ENCODE measurements around the gene INAFM1. TPM values are rescaled to one million over a fixed set of nuclear protein-coding genes. Genes with fewer than 3 reads are reported as not detected.
"Not testable (repeated sequence)": the region's sequence is repeated elsewhere in the genome, so short reads cannot be mapped to it uniquely, and the experiment has no call there.

The INAFM1 gene
- total RNA-seq, 1 donor from 2014 or later, result 65.0 TPM

- peak overlapping the region; percentile 96 for H3K4me3 Mint-ChIP-seq (ENCODE audit: unreplicated experiment)
- TF ChIP-seq, protein P1, sequence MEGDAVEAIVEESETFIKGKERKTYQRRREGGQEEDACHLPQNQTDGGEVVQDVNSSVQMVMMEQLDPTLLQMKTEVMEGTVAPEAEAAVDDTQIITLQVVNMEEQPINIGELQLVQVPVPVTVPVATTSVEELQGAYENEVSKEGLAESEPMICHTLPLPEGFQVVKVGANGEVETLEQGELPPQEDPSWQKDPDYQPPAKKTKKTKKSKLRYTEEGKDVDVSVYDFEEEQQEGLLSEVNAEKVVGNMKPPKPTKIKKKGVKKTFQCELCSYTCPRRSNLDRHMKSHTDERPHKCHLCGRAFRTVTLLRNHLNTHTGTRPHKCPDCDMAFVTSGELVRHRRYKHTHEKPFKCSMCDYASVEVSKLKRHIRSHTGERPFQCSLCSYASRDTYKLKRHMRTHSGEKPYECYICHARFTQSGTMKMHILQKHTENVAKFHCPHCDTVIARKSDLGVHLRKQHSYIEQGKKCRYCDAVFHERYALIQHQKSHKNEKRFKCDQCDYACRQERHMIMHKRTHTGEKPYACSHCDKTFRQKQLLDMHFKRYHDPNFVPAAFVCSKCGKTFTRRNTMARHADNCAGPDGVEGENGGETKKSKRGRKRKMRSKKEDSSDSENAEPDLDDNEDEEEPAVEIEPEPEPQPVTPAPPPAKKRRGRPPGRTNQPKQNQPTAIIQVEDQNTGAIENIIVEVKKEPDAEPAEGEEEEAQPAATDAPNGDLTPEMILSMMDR (IDR thresholded peaks at IDR 0.05; ENCODE audit: partially characterized antibody, unreplicated experiment), result no peak
- peak overlapping the region; percentile 99 for H3K27ac Mint-ChIP-seq (ENCODE audit: unreplicated experiment)
- H3K27me3 Mint-ChIP-seq (ENCODE audit: unreplicated experiment), result peaks cover 20% of the 10 kb centered on the region
- H3K4me1 Mint-ChIP-seq (ENCODE audit: low read depth, unreplicated experiment), result peaks cover 21% of the 10 kb centered on the region
- H3K36me3 Mint-ChIP-seq (ENCODE audit: unreplicated experiment), result no peaks in the 10 kb centered on the region
- peak; percentile 68 for DNase-seq
- peaks cover 13% of the 10 kb centered on the region for H3K9me3 Mint-ChIP-seq (ENCODE audit: unreplicated experiment)
Observed at GRCh38 chr19:47274891-47275761, 441 bp downstream of the INAFM1 start.

DNA sequence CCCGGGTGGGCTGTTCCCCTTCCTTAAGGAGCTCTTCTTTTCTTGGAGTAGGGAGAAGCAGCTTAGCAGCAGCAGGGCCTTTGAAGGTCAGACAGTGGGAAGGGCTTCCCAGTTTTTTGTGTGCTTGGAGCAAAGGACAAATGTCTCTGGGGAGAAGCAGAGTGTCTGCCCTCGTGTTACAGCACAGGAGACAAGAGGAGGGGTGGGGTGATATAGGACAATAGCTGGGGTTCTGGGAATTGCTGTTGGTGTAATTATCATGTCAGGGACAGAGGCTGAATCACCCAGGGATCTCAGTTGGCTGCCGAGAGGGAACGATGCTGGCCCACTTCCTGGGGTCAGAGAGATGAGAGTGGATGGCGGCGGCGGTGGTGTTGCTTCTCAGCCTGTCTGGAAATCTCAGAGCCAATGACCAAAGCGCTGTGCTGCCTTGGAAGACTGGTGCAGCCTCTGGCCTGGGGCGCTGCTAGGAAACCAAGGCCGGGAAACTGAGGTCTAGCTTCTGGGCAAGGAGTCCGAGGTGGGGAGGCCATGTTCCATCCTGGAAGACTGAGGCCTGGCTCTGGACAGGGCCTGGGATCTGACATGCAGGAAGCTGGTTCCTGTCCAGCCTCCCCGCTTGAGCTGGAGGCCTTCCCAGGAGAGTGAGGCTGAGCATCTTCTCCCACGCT lies 1.2 kb downstream of the INAFM1 start:
- peak overlapping the region; percentile 99 for H3K27ac Mint-ChIP-seq (ENCODE audit: unreplicated experiment)
- DNase-seq, result peak; percentile 52

GRCh38 chr19:47276513-47276912 lies 1.8 kb downstream of the INAFM1 start:
- Mint-ChIP-seq H3K4me1 (ENCODE audit: low read depth, unreplicated experiment) (peaks cover 16% of the 10 kb centered on the region), H3K9me3 (ENCODE audit: unreplicated experiment) (peaks cover 13% of the 10 kb centered on the region), H3K27ac (ENCODE audit: unreplicated experiment) (peak overlapping the region; percentile 99), H3K4me3 (ENCODE audit: unreplicated experiment) (peak overlapping the region; percentile 96), H3K27me3 (ENCODE audit: unreplicated experiment) (peaks cover 19% of the 10 kb centered on the region)
- DNase-seq; H3K36me3 Mint-ChIP-seq (ENCODE audit: unreplicated experiment): not testable (repeated sequence)

More for the DNA sequence above, 1.2 kb downstream of the INAFM1 start:
- H3K4me1 Mint-ChIP-seq (ENCODE audit: low read depth, unreplicated experiment), result peaks cover 16% of the 10 kb centered on the region
- TF ChIP-seq, protein P1 (IDR thresholded peaks at IDR 0.05; ENCODE audit: partially characterized antibody, unreplicated experiment), result no peak
- H3K4me3 Mint-ChIP-seq (ENCODE audit: unreplicated experiment), result peak overlapping the region; percentile 96
- H3K36me3 Mint-ChIP-seq (ENCODE audit: unreplicated experiment), result no peaks in the 10 kb centered on the region
- H3K9me3 Mint-ChIP-seq (ENCODE audit: unreplicated experiment), result peaks cover 13% of the 10 kb centered on the region
- peaks cover 19% of the 10 kb centered on the region for H3K27me3 Mint-ChIP-seq (ENCODE audit: unreplicated experiment)

- Mint-ChIP-seq H3K36me3 (ENCODE audit: unreplicated experiment) (no peaks in the 10 kb centered on the region), H3K9me3 (ENCODE audit: unreplicated experiment) (peaks cover 9% of the 10 kb centered on the region), H3K27me3 (ENCODE audit: unreplicated experiment) (peaks cover 16% of the 10 kb centered on the region), H3K4me3 (ENCODE audit: unreplicated experiment) (no peak overlapping the region), H3K27ac (ENCODE audit: unreplicated experiment) (no peak overlapping the region), H3K4me1 (ENCODE audit: low read depth, unreplicated experiment) (peaks cover 14% of the 10 kb centered on the region)
- TF ChIP-seq, protein P1 (IDR thresholded peaks at IDR 0.05; ENCODE audit: partially characterized antibody, unreplicated experiment), result no peak
- peak; percentile 66 for DNase-seq
Observed at GRCh38 chr19:47280183-47280797, 5.6 kb downstream of the INAFM1 start.

DNA sequence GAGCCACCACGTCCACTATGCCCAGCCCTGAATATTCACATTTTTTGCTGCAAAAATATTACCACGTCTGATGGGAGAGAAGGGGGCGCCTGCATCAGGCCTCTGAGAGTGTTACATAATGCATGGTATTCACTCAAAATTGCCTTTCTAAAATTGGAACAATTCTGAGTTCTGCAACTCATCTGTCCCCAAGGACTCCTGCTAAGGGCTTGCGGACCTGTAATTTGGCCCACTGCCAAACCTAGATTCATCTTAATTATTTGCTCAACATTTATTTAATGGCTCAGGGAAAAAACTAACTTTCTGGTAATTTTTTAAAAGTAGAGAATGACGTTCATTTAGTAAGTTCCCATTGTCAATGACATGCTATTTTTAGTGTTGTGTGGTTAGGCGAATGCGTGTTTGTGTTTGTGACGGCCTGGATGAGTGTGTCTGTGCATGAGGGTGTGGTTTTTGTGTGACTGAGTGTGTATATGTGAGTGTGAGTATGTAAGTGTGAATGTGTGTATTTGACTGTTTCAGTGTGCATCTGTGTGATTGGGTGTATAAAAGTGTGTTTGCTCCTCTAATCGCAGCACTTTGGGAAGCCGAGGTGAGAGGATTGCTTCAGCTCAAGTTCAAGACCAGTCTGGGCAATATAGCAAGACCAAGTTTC lies 8.8 kb downstream of the INAFM1 start:
- DNase-seq, result no peak
- TF ChIP-seq, protein P1 (IDR thresholded peaks at IDR 0.05; ENCODE audit: partially characterized antibody, unreplicated experiment), result no peak
- Mint-ChIP-seq H3K36me3 (ENCODE audit: unreplicated experiment) (no peaks in the 10 kb centered on the region), H3K9me3 (ENCODE audit: unreplicated experiment) (peaks cover 1% of the 10 kb centered on the region), H3K4me3 (ENCODE audit: unreplicated experiment) (no peak overlapping the region), H3K4me1 (ENCODE audit: low read depth, unreplicated experiment) (peaks cover 5% of the 10 kb centered on the region), H3K27me3 (ENCODE audit: unreplicated experiment) (peaks cover 6% of the 10 kb centered on the region), H3K27ac (ENCODE audit: unreplicated experiment) (no peak overlapping the region)

All from glutamatergic neuron (in vitro differentiated cells).